HepG2 (cell line): ENCODE data around the gene TAS1R1. TPM values are rescaled to one million over a fixed set of nuclear protein-coding genes. Genes with fewer than 3 reads are reported as not detected.

ENCODE experiments used
- KLF6 ChIP-seq: IDR thresholded peaks from 2 replicates; pipeline ENCODE4 v1.8.0; 2016; ENCODE audit warnings: missing biosample characterization, missing genetic modification reagents
- MBNL3 ChIP-seq: fragments of 250-450 bp; sonication (Bioruptor Pico); conservative IDR thresholded peaks from 2 replicates; pipeline ENCODE4 v1.8.0; 2022; ENCODE audit warnings: mild to moderate bottlenecking, inconsistent platforms
- MIER3 ChIP-seq: IDR thresholded peaks from 2 replicates; pipeline ENCODE4 v1.6.1; 2016; ENCODE audit warnings: missing compliant biosample characterization, borderline replicate concordance
- MTF1 ChIP-seq: sonication (generic); formaldehyde crosslinking; IDR thresholded peaks from 2 replicates; pipeline ENCODE4 v1.5.0; 2020; ENCODE audit warnings: missing genetic modification reagents
- PTBP1 ChIP-seq: fragments of 200-400 bp; formaldehyde crosslinking; IDR thresholded peaks from 2 replicates; pipeline ENCODE4 v1.6.1; 2018; ENCODE audit warnings: low read length, low read depth; ENCODE audit not compliant: poor library complexity, severe bottlenecking
- RBM39 ChIP-seq: fragments of 200-400 bp; formaldehyde crosslinking; IDR thresholded peaks from one replicate; pipeline ENCODE4 v1.6.1; 2018; ENCODE audit warnings: antibody characterized with exemption, mild to moderate bottlenecking, low read depth, low read length; ENCODE audit not compliant: poor library complexity, severe bottlenecking
- RERE ChIP-seq: IDR thresholded peaks from 2 replicates; pipeline ENCODE4 v1.6.1; 2016; ENCODE audit warnings: low read depth, missing genetic modification reagents, missing compliant biosample characterization
- TBP ChIP-seq: sonication (generic); formaldehyde crosslinking; IDR thresholded peaks from 2 replicates; pipeline ENCODE4 v1.5.0; 2020; ENCODE audit warnings: missing genetic modification reagents
- TSC22D2 ChIP-seq: sonication (generic); formaldehyde crosslinking; IDR thresholded peaks from 2 replicates; pipeline ENCODE4 v1.5.1; 2020; ENCODE audit warnings: missing genetic modification reagents, mild to moderate bottlenecking, borderline replicate concordance
- ZFP62 ChIP-seq: sonication (generic); formaldehyde crosslinking; IDR thresholded peaks from 2 replicates; pipeline ENCODE4 v1.4.0; 2020; ENCODE audit warnings: missing genetic modification reagents
- ZGPAT ChIP-seq: IDR thresholded peaks from 2 replicates; pipeline ENCODE4 v1.6.1; 2016; ENCODE audit warnings: mild to moderate bottlenecking
- ZNF121 ChIP-seq: sonication (generic); formaldehyde crosslinking; IDR thresholded peaks from 2 replicates; pipeline ENCODE4 v1.5.0; 2020; ENCODE audit warnings: mild to moderate bottlenecking, missing genetic modification reagents
- ZNF337 ChIP-seq: sonication (generic); formaldehyde crosslinking; IDR thresholded peaks from 2 replicates; pipeline ENCODE4 v1.5.1; 2020; ENCODE audit warnings: missing genetic modification reagents, low read depth, mild to moderate bottlenecking, borderline replicate concordance
- ZNF615 ChIP-seq: sonication (generic); formaldehyde crosslinking; IDR thresholded peaks from 2 replicates; pipeline ENCODE4 v1.5.0; 2020; ENCODE audit warnings: mild to moderate bottlenecking, missing genetic modification reagents, borderline replicate concordance
- ZNF749 ChIP-seq: sonication (generic); formaldehyde crosslinking; IDR thresholded peaks from 2 replicates; pipeline ENCODE4 v1.8.0; 2022; ENCODE audit warnings: mild to moderate bottlenecking, missing genetic modification reagents, moderate library complexity, borderline replicate concordance
- ZNF761 ChIP-seq: sonication (generic); formaldehyde crosslinking; conservative IDR thresholded peaks from 2 replicates; pipeline ENCODE4 v1.4.0; 2020; ENCODE audit warnings: mild to moderate bottlenecking, missing genetic modification reagents
- ZNF766 ChIP-seq: sonication (generic); formaldehyde crosslinking; IDR thresholded peaks from 2 replicates; pipeline ENCODE4 v1.5.0; 2020; ENCODE audit warnings: missing genetic modification reagents, borderline replicate concordance
- ZSCAN31 ChIP-seq: sonication (generic); formaldehyde crosslinking; IDR thresholded peaks from 2 replicates; pipeline ENCODE4 v1.5.0; 2020; ENCODE audit warnings: low read depth, mild to moderate bottlenecking, missing genetic modification reagents
- polyA plus RNA-seq, 8 experiments: library from polyadenylated mRNA; depleted of rRNA in 3 of 8; stranded (reverse) in 7 of 8; unstranded in 1 of 8; fragments of >200 nt; fragmentation: Illumina TruSeq in 4 of 8; extraction: Trizol in 4 of 8; gene quantifications; 2 replicates each; pipeline versions ENCODE4 v1.2.1 to v1.2.3, GENCODE V29; 2011 to 2016; ENCODE audit warnings: low read depth in 4 of 8, missing spikeins in 1 of 8, mixed read lengths in 1 of 8; ENCODE audit not compliant: insufficient read depth in 1 of 8
- total RNA-seq, 5 experiments: library from RNA; depleted of rRNA; stranded (reverse); fragments of >200 nt; fragmentation: Illumina TruSeq; extraction: Trizol; gene quantifications; 2 replicates each; pipeline ENCODE4 v1.2.3, GENCODE V29; 2016; ENCODE audit warnings: low read depth in 1 of 5
- TF ChIP-seq, protein P1 (sequence below): sonication (generic); formaldehyde crosslinking; IDR thresholded peaks from 2 replicates; pipeline ENCODE4 v1.4.0; 2020; ENCODE audit warnings: missing genetic modification reagents

TAS1R1 gene
- total and polyA plus RNA-seq, 2 of the 13 experiments (the other 11 are each of a cell fraction or from before 2014, with no cell fraction given) = 1.4 to 1.6 TPM

DNA sequence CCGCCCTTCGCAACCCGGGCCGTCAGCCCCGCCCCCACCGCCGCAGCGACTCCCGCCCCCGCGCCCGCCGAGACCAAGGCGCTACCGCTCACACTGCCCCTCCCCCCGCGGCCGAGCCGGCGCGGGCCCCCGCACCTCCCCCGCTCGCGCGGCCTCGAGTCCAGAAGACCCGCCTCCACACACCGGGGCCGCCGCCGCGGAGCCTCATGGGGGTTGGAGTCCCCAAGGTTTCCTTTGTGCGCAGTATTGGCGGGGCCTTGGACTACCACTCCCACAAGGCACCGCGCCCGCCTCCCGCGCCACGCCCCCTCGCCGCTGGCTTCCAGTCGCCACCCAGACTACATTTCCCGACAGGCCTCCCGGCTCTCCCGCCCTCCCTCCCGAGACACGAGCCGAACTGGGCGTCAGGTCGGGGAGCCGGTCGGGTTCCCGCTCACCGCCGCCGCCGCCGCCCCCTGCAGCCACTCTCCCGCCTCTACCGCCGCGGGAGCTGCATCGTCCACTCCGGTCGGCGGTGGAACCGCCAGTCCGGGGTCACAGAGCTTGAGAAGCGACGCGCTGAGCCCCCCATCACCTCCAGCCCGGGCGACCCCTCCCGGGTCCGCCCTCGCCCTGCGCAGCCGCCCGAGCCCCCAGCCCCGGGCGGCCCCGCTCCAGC lies 58.4 kb downstream of the TAS1R1 start, which contains the start of gene PHF13 (continued):
- TF ChIP-seq ZNF337 (no peak), MIER3 (CRISPR knock-in tag) (no peak; the same call in 1 of the 2 replicates), RERE (CRISPR knock-in tag) (no peak), ZNF749 (CRISPR knock-in tag) (no peak), PTBP1 (no peak), MTF1 (CRISPR knock-in tag) (no peak), ZNF615 (no peak), ZGPAT (CRISPR knock-in tag) (peak; percentile 88), TSC22D2 (0 out of 2 replicates have a peak, but pooled peaks have one; percentile 43), KLF6 (no peak), ZNF121 (CRISPR knock-in tag) (no peak), ZFP62 (CRISPR knock-in tag) (no peak), ZSCAN31 (CRISPR knock-in tag) (0 out of 2 replicates have a peak, but pooled peaks have one; percentile 22), ZNF766 (no peak), MBNL3 (CRISPR knock-in tag) (no peak), ZNF761 (no peak), RBM39 (no peak), TBP (CRISPR knock-in tag) (peak; percentile 88; the same call in 1 of the 2 replicates)
- TF ChIP-seq, protein P1, sequence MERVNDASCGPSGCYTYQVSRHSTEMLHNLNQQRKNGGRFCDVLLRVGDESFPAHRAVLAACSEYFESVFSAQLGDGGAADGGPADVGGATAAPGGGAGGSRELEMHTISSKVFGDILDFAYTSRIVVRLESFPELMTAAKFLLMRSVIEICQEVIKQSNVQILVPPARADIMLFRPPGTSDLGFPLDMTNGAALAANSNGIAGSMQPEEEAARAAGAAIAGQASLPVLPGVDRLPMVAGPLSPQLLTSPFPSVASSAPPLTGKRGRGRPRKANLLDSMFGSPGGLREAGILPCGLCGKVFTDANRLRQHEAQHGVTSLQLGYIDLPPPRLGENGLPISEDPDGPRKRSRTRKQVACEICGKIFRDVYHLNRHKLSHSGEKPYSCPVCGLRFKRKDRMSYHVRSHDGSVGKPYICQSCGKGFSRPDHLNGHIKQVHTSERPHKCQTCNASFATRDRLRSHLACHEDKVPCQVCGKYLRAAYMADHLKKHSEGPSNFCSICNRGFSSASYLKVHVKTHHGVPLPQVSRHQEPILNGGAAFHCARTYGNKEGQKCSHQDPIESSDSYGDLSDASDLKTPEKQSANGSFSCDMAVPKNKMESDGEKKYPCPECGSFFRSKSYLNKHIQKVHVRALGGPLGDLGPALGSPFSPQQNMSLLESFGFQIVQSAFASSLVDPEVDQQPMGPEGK = peak; percentile 97
